Panc1 (cell line): ENCODE results near the gene RNGTT. TPM values are rescaled to one million over a fixed set of nuclear protein-coding genes. Genes with fewer than 3 reads are reported as not detected.

Experiments used
- ATAC-seq: fragments of 200-7000 bp; cut with Tn5 transposase; 2 replicates; pipeline ENCODE4 v1.9.1; 2020; ENCODE audit warnings: mild to moderate bottlenecking, moderate library complexity
- BruUV-seq: library from RNA; stranded (reverse); fragments of 400-500 nt; replicated peaks from 2 replicates; lab custom pipeline; 2021; lab: Mats Ljungman, UMichigan
- CTCF ChIA-PET: fragments of 300-600 bp; sonication (Branson Sonifier 250); formaldehyde crosslinking; loops from one replicate; lab custom pipeline; 2022; ENCODE audit warnings: antibody characterized with exemption; lab: Charles Lee
- POLR2A ChIA-PET: fragments of 300-600 bp; sonication (Branson Sonifier 250); formaldehyde crosslinking; loops from one replicate; lab custom pipeline; 2022; ENCODE audit warnings: antibody characterized with exemption; lab: Charles Lee
- DNase-seq: peaks from one replicate; pipeline ENCODE4 v3.0.0-alpha.2; 2010; ENCODE audit warnings: low read depth, low spot score
- H3K27ac ChIP-seq: 2 replicates; pipeline ENCODE4 v1.5.1; 2011; ENCODE audit warnings: mild to moderate bottlenecking, low read length, inconsistent platforms
- H3K27me3 ChIP-seq: fragments of 200-500 bp; sonication (Bioruptor generic); 2 replicates; pipeline ENCODE4 v1.6.0; 2014; ENCODE audit warnings: low read length, inconsistent platforms; ENCODE audit not compliant: control insufficient read depth, insufficient read depth
- H3K36me3 ChIP-seq: fragments of 200-500 bp; sonication (Bioruptor generic); 2 replicates; pipeline ENCODE4 v1.5.1; 2014; ENCODE audit warnings: inconsistent platforms, mild to moderate bottlenecking, low read length, moderate library complexity; ENCODE audit not compliant: control insufficient read depth, insufficient read depth
- H3K4me1 ChIP-seq: 2 replicates; pipeline ENCODE4 v1.5.1; 2011; ENCODE audit warnings: inconsistent platforms, mild to moderate bottlenecking, low read length, moderate library complexity; ENCODE audit not compliant: control insufficient read depth, insufficient read depth
- H3K4me3 ChIP-seq, 2 experiments: 2 replicates each; pipeline ENCODE4 v1.5.1; 2011 to 2012; ENCODE audit warnings: low read depth in 2 of 2, low read length in 2 of 2, mild to moderate bottlenecking in 2 of 2, inconsistent platforms in 1 of 2, moderate library complexity in 1 of 2
- H3K9me3 ChIP-seq: fragments of 200-500 bp; sonication (Bioruptor generic); 2 replicates; pipeline ENCODE4 v1.5.1; 2014; ENCODE audit warnings: low read depth, mild to moderate bottlenecking, inconsistent platforms, low read length, moderate library complexity; ENCODE audit not compliant: control insufficient read depth, insufficient read depth
- CTCF ChIP-seq: fragments of 450-650 bp; IDR thresholded peaks from 2 replicates; pipeline ENCODE4 v1.5.1; 2017; ENCODE audit warnings: mild to moderate bottlenecking
- POLR2AphosphoS5 ChIP-seq: IDR thresholded peaks from 2 replicates; pipeline ENCODE4 v1.6.1; 2012; ENCODE audit warnings: mild to moderate bottlenecking, low read depth, low read length, moderate library complexity
- SIN3A ChIP-seq: IDR thresholded peaks from 2 replicates; pipeline ENCODE4 v1.6.1; 2012; ENCODE audit warnings: low read depth, mild to moderate bottlenecking, low read length, moderate library complexity, borderline replicate concordance; ENCODE audit not compliant: insufficient read depth
- TCF7L2 ChIP-seq: IDR thresholded peaks from 2 replicates; pipeline ENCODE4 v1.6.1; 2011; ENCODE audit warnings: mild to moderate bottlenecking, low read depth, low read length, inconsistent platforms
- in situ Hi-C: cut with HindIII; loops from 2 replicates; pipeline ENCODE4 v1.10.0; 2016; ENCODE audit warnings: low sequenced_read_pairs, low pct_unique_long_range_greater_than_20kb
- intact Hi-C: fragments of 100-400 bp; cut with micrococcal nuclease; formaldehyde crosslinking; loops from one replicate; pipeline ENCODE4 v1.10.0; 2022; ENCODE audit not compliant: unreplicated experiment
- total RNA-seq: library from RNA; stranded (reverse); gene quantifications from one replicate; pipeline ENCODE4 v1.2.1, GENCODE V29; 2021; ENCODE audit not compliant: unreplicated experiment
- TF ChIP-seq, protein P1 (sequence below), 2 experiments: IDR thresholded peaks; 2 replicates each; pipeline ENCODE4 v1.6.1; 2011 to 2012; ENCODE audit warnings: low read depth in 2 of 2, control low read depth in 1 of 2, low read length in 1 of 2, mild to moderate bottlenecking in 1 of 2, moderate library complexity in 1 of 2; ENCODE audit not compliant: insufficient read depth in 1 of 2

The RNGTT gene
- total RNA-seq, 1 experiment from 2014 or later, result 21.2 TPM

DNA sequence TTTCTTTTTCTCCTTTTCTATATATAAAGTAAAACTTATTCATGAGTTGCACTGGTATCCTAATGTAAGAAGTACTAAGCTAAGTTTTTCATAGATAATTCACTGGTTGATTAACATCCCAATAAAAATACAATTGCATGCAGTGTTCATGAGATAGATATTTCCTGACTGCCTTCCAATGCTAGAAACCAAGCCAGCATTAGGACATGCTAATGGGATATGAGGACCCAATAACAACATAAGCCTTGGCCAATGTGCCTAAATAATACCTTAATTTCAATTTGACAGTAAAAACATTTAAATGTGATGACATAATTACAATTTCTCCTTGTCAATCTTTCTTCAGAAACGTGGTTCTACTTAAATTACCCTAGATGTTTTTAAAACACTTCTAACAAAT lies 152.7 kb downstream of the RNGTT start:
- BruUV-seq, result no TSS peak
- ChIA-PET POLR2A (interaction anchor here (0.6 kb wide), 1 partner anchor 145 kb away, joined by 6 read pairs; no protein-coding TSS in a partner anchor), CTCF (no interaction called here)
- Histone ChIP-seq H3K4me1 (no peaks in the 10 kb centered on the region), H3K9me3 (peaks cover 8% of the 10 kb centered on the region; the same call in 1 of the 2 replicates), H3K27ac (no peak overlapping the region), H3K4me3 (no peak overlapping the region), H3K27me3 (no peaks in the 10 kb centered on the region), H3K36me3 (no peaks in the 10 kb centered on the region; the same call in 1 of the 2 replicates)
- DNase-seq (no peak), ATAC-seq (no peak)
- intact Hi-C loops (no loop called here), in situ Hi-C loops (no loop called here)
- TF ChIP-seq, protein P1, sequence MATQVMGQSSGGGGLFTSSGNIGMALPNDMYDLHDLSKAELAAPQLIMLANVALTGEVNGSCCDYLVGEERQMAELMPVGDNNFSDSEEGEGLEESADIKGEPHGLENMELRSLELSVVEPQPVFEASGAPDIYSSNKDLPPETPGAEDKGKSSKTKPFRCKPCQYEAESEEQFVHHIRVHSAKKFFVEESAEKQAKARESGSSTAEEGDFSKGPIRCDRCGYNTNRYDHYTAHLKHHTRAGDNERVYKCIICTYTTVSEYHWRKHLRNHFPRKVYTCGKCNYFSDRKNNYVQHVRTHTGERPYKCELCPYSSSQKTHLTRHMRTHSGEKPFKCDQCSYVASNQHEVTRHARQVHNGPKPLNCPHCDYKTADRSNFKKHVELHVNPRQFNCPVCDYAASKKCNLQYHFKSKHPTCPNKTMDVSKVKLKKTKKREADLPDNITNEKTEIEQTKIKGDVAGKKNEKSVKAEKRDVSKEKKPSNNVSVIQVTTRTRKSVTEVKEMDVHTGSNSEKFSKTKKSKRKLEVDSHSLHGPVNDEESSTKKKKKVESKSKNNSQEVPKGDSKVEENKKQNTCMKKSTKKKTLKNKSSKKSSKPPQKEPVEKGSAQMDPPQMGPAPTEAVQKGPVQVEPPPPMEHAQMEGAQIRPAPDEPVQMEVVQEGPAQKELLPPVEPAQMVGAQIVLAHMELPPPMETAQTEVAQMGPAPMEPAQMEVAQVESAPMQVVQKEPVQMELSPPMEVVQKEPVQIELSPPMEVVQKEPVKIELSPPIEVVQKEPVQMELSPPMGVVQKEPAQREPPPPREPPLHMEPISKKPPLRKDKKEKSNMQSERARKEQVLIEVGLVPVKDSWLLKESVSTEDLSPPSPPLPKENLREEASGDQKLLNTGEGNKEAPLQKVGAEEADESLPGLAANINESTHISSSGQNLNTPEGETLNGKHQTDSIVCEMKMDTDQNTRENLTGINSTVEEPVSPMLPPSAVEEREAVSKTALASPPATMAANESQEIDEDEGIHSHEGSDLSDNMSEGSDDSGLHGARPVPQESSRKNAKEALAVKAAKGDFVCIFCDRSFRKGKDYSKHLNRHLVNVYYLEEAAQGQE (IDR thresholded peaks at IDR 0.05; ENCODE audit: insufficient read depth in 1 of 2, low read depth in 2 of 2, low read length in 1 of 2), result no peak
- no peak for TF ChIP-seq TCF7L2
- TF ChIP-seq SIN3A, result no peak
- TF ChIP-seq CTCF, result no peak
- no peak for TF ChIP-seq POLR2AphosphoS5

DNA sequence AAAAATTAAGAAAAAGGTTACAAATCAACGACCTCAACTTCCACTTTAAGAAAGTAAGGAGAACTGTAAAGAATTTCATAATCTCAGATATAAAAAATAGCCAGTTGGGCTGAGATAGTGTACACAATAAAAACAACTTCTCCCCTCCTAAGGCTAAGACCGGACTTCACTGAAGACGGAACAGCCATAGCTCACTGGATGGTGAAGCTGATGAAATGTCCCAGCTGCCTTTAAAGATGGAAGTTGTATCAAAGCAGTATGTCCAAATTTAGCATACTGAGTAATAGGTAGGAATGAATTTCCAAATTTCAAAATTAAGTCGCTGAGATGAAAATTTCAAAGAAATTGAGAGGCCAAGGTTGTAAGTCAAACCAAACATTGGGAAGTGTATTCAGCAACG lies 153.3 kb downstream of the RNGTT start:
- CTCF ChIA-PET, result no interaction called here
- Histone ChIP-seq H3K27ac (no peak overlapping the region), H3K36me3 (no peaks in the 10 kb centered on the region; the same call in 1 of the 2 replicates), H3K4me3 (no peak overlapping the region), H3K27me3 (no peaks in the 10 kb centered on the region), H3K9me3 (peaks cover 8% of the 10 kb centered on the region; the same call in 1 of the 2 replicates), H3K4me1 (no peaks in the 10 kb centered on the region)
- ATAC-seq (no peak), DNase-seq (no peak)
- intact Hi-C loops, result no loop called here
- in situ Hi-C loops, result no loop called here
- no TSS peak for BruUV-seq
- TF ChIP-seq, protein P1 (IDR thresholded peaks at IDR 0.05; ENCODE audit: insufficient read depth in 1 of 2, low read depth in 2 of 2, low read length in 1 of 2), result no peak
- TF ChIP-seq SIN3A (no peak), TCF7L2 (no peak), CTCF (no peak), POLR2AphosphoS5 (no peak)
- POLR2A ChIA-PET, result interaction anchor here (0.6 kb wide), 1 partner anchor 146 kb away, joined by 6 read pairs; no protein-coding TSS in a partner anchor
